GM12873 (cell line): Measurements from ENCODE around the gene TRAPPC14.

Experiments used
- TF ChIP-seq, protein P1 (sequence below): IDR thresholded peaks from 2 replicates; pipeline ENCODE4 v1.5.1; 2012; ENCODE audit warnings: low read depth, mild to moderate bottlenecking, moderate library complexity, low read length, control low read depth; ENCODE audit not compliant: insufficient read depth; ENCODE audit errors: missing control alignments

The TRAPPC14 gene

DNA sequence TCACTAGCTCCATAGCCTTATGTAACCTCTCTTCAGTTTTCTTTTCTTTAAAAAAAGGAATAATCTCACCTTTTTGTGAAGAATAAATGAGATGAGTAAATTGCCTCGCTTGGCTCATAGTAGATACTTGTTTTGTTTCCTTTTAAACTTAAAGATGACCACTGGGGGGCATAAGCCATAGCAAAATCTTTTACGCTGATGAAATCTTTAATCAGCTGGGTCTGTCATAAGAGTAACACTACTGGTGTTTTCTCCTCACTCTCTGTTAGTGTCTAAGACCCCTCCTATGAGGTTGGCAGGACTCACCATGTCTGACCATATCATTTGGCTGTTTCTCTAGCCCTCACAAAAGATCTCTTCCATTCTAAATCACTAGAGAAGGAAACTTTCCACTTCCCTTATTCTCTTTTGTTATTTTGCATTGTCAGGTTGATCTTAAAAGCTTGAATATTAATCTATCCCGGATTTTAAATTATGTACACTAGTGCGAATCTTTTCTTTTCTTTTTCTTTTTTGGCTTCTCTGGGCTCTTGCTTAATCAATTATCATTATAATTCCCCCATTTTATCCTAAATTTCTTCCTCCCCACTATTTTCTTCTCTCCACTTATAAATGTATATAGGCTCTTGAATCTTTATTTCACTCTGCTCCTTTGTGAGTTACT lies 31.7 kb upstream of the TRAPPC14 start:
- TF ChIP-seq, protein P1, sequence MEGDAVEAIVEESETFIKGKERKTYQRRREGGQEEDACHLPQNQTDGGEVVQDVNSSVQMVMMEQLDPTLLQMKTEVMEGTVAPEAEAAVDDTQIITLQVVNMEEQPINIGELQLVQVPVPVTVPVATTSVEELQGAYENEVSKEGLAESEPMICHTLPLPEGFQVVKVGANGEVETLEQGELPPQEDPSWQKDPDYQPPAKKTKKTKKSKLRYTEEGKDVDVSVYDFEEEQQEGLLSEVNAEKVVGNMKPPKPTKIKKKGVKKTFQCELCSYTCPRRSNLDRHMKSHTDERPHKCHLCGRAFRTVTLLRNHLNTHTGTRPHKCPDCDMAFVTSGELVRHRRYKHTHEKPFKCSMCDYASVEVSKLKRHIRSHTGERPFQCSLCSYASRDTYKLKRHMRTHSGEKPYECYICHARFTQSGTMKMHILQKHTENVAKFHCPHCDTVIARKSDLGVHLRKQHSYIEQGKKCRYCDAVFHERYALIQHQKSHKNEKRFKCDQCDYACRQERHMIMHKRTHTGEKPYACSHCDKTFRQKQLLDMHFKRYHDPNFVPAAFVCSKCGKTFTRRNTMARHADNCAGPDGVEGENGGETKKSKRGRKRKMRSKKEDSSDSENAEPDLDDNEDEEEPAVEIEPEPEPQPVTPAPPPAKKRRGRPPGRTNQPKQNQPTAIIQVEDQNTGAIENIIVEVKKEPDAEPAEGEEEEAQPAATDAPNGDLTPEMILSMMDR = peak; percentile 58

DNA sequence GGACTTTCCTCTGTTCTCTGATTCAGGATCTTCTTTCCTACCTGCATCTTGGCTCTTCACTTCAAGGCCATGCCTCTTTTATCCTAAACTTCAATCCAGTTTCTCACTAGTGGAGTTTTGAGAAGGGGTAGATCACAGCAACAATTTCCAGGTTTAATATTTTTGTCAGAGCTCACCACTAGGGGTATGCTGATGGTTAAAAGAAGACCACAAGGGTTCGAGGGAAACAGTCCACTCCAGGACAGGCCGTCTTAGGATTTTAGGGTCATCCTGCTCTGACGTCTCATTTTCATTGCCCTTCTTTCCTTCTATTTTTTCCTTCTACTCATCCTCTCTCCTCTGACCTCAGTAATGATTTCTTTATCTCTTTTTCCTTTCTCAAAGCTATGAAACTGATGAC lies 30.5 kb upstream of the TRAPPC14 start:
- TF ChIP-seq, protein P1 = peak; percentile 38

DNA sequence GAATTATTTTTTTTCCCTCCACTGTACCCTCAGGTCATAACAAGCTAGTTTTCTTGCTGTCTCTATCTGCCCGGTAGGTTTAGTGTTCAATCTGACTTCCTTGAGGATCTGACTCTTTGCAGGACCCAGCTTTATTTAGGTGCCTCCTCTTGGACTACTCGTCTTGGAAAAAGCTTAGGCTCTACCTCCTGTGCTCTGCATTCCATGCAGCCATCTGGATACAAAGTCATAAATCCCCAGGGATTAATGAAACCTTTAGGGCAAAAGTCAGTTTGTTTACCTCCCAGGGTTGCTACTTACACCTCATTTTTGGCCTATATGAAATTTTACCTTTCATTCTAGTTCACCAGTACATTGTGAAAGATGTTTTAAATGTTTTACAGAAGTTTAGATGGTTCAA lies 27.2 kb upstream of the TRAPPC14 start:
- TF ChIP-seq, protein P1 = no peak

DNA sequence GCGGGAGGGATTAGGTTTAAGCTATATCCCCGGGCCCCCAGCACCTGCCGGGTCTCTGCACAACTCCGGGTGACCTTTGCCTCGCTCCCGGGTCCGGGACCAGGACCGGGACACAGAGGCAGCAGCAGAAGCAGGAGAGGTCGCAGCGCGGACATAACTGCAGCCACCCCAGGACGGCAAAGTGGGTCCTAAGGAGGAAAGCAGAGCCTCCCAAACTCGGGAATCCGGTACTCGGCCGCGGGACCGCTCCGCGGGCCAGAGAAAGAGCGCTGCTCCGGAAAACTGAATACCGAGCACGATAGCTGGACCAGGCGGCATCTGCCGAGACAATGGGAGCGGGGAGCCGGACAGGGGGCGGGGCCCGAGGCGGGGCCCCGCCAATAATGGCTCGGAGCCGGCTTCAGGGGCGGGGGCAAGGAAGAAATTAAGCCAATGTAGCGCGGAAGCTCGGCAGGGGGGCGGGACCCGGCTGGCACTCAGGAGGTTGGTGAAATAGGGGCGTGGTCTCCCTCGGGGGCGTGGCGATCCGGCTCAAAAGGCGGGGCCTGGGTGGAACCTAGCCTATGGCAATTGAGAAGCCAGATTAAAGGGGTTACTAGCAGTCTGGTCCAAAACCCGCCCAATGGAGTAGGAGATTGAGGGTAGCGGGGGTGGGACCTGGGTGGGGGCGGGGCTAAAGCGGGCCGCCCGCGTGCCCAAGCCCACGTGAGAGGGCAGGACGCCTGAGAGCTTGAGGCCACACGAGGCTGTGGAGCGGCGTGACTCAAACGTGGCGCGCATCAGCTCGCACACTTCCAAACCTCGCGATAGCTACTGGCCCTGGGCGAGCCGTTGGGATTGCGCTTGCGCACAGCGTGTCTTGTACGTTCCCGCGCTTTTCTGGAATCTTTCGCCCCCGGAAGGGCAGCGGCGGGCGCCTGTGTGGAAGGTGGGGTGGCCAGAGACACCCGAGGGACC lies 18.8 kb upstream of the TRAPPC14 start, which contains the start of the genes GPC2 and STAG3:
GPC2 (minus strand) TSS at position 337 of the 957 bp plus-strand sequence; CDS start at position 155, 182 bp downstream.
STAG3 (plus strand) TSS at position 874 of the 957 bp plus-strand sequence. CDS start 2,639 bp downstream, outside the sequence.
- TF ChIP-seq, protein P1 = no peak

DNA sequence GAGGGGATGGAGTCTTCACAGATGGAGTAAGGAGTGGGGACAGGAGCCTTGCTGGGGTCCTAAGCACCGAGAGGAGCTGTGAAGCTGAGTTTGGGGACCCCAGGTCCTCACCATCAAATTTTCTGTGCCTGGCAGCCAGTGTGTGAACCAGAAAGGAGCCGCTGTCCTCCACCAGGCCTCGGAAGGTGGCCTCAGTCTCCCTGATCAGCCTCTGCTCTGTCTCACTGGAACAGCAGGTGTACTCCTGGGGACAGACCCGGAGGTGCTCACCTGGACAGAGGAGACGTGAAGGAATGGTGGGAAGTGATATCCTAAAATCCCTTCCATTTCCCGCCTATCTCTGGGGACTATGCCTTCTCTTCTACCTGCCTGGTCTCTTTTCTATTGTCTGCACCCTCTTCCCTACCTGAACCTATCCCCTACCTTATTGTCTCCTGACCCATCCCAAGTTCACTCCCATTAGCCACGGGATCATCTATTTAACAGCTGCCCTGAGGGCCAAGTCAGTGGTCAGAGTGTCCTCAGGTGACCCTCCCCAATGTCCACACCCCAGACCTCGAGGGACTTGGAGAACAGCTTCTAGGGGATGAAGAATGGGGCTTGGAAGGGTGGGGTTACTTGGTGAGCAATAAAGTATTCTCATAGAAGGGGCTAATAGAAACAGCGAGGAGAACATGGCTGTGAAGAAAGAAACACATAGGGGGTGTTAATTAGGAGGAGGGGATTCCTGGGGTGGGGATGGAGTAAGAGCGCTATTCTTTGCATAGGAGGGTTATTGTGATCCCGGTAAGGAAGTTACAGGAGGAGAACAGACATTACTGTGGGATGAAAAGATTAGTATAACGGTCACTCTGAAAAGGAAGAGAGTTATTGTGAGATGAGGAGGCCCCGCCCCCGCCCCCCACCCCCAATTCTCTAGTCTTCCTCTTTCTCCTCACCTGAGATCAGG lies 17.8 kb upstream of the TRAPPC14 start:
- TF ChIP-seq, protein P1 = no peak

DNA sequence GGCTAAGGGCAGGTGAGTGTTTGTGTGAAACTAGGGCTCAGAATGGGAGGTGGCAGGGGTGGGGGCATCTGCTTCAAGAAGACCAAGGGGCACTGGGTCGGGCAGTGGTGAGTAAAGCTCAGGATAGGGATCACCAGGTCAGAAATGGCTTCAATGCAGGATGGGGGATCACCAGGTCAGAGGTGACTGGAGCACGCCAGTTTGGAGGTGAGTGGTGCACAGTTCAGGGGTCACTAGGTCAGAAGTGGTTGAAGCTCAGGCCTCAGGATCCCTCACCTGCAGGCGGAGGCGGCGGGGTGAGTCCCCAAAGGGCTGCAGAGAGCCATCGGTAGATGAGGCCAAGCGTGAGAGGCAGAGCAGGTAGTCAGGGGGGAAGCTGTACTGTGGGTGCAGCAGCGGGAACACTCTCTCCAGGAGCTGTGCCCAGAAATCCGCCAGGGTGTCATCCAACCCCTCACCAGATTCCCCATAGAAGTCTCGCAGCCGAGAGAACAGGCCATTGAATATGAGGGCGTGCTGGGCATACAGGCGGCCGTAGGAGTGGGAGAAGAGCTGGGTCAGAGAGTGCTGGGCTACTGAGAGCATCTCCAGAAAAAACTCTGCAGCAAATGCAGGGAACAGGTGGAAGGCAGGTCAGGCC lies 16.9 kb upstream of the TRAPPC14 start:
- TF ChIP-seq, protein P1 = no peak
